Renal cortex interstitium (tissue), 11 donors: ENCODE measurements around the gene TET1. TPM values are rescaled to one million over a fixed set of nuclear protein-coding genes. Genes with fewer than 3 reads are reported as not detected.
"Not testable (repeated sequence)": the region's sequence is repeated elsewhere in the genome, so short reads cannot be mapped to it uniquely, and the experiment has no call there.

Experiments used
- DNase-seq, 11 donors: peaks; one replicate each; pipeline ENCODE4 v3.0.0-alpha.2; 2013; ENCODE audit warnings: low read depth in 9 of 11, low spot score in 4 of 11; ENCODE audit errors: extremely low read depth in 1 of 11
- polyA plus RNA-seq, 3 donors: library from polyadenylated mRNA; unstranded; fragments of 120-200 nt; gene quantifications; one replicate each; pipeline ENCODE4 v1.2.1, GENCODE V29; 2013; ENCODE audit not compliant: insufficient read length in 3 of 3

Gene TET1
- polyA plus RNA-seq, 3 donors: 11.0 to 11.6 (median 11.1) TPM

DNA sequence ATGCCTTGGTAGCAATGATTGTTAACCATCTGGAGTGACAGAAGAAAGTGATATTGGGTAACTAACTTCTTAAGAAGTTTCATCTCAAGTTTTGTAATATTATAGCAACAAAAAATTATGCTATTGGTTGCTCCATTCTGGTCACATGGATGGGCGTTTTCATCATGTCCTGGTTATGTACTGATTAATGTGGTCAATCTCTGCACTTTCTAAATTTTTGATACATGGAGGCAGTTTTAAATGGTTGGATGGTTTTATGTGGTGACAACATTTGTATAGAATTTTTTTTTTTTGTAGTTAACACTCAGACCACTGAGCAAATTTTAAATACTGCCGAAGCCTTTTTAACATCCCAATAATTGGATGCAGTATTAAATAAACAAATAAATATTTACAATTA is 105.7 kb downstream of the TET1 start:
- DNase-seq: no peak

DNA sequence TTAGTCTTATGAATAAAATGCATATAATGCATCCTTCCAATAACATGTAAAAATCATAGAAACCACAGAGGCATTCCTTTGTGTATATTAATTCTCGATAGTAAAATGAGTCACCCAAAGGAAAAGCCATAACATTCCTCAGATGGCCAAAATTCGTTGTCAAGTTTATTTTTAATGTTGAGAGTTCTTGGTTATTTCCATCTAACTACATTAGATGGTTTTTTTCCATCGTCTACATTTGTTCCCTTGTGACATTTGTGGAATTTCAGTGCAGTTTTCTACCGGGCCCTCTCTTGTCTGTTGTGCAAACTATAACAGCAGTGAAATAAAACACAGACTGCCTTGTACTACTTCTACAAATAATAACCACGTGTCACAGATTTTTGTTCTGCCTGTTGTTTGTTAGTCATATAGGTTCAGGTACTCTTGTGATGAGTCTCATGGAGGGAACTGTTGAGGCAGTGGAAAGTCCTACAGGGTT is 106.2 kb downstream of the TET1 start:
- DNase-seq: no peak

DNA sequence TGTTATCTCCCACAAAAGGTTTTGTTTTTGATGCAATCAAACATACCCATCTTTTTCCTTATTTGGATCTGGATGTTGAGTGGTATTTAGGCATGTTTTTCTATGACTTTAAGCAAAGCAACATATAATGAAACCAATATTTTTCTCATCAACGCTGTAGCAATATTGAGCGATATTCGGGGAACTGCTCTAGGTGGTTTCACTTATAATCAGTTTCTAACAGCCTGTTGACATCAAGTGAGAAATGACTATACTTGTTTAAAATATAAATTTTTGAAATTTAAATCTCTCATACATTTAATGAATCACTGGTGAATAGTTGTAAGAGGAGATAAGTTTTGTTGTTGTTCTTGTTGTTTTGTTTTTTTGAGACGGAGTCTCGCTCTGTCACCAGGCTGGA is 108.1 kb downstream of the TET1 start:
- DNase-seq: no peak

DNA sequence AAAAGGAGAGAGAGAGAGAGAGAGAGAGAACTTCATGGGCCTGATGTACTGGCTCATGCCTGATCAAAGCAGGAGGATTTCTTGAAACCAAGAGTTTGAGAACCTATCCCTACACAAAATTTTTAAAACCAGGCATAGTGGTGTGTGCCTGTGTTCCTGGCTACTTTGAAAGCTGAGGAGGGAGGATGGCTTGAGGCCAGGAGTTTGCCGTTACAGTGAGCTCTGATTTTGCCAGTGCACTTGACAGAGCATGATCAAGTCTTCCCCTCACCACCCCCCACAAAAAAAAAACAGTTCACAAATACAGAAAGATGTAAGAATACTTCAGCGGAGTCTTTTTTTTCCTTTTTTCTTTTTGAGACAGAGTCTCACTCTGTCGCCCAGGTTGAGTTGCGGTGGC is 108.8 kb downstream of the TET1 start:
- DNase-seq: no peak

DNA sequence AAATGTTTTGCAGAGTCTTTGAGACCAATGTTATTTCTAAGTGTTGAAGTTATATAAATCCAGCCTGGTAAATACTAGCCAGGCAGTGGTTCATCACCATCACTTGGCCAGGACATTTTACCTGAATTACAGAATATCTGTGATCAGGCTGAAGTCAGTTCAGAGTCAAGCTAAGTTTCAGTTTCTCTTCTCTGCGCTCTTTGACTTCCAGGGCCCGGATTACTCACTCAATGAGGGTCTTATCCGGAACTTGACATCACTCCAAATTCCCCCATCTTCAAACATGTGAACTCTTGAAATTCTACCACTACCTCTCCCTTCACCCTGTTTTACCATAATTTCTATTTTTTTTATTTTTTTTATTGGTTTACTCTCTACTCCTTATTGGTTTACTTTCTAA is 124.3 kb downstream of the TET1 start:
- DNase-seq: no peak

DNA sequence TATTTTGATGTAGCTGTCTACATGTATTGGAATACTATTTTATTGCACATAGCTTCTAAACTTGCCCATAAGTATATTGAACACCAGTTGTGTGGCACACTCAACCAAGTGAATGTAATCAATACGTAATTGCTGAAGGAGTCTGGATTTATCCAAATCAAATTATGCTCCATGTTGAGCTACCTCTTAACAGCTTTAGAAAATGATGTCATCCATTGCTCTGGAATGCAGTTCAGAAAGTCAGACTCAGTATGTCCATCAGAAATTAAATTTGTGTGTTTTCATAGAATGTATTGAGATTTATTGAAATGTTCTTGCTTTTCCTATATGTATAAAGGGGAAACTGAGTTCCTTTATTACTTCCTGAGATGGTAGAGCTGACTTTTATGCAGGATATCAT is 135.9 kb downstream of the TET1 start:
- no peak for DNase-seq

DNA sequence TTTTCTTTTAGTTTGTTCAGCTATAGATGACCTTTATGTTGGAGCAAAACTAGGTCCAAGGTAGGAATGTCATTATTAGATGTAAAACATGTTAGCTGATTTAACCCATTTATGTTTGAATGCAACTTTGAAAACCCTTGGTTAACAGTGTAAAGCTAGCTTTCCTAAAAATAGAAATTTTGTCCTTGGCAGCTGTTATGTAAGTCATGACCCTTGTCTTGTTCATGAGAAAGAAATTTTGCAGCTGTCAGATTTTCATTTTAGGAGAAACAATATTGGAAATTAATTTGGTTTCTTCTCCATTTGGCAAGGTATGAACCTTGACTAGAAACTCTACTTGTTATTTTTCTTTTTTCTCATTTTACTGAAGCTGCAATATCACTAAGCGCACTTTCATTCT is 137.0 kb downstream of the TET1 start:
- DNase-seq: no peak

DNA sequence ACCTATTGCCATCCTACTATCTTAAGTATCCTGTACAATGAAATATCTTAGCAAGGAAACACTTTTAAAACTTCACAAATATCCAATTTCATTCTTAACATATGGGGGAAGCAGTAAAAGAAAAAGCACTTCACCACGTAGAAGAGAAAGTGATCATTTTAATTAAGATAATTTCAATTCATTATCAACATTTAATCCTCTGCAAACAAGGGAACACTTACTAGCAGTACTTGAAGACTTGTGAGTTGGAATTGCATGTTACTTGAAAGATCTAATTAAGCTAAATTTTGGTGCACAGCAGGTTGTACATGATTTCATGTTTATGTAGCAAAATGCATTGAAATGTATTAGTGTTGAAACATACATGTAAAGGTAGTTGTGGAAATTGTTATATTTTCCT is 140.1 kb downstream of the TET1 start:
- DNase-seq: no peak

DNA sequence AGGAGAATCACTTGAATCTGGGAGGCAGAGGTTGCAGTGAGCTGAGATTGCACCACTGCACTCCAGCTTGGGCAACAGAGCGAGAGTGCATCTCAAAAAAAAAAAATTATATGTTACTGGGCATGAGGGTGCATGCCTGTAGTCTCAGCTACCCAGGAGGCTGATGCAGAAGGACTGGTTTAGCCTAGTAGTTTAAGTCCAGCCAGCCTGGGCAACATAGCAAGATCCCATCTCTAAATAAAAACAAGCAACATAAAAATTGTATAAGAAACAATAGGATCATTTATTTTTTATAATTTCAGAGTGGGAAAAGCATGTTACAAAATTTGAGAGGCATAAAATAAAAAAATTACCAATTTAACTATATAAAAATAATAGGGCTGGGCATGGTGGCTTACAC is 145.4 kb downstream of the TET1 start:
- DNase-seq: no peak

DNA sequence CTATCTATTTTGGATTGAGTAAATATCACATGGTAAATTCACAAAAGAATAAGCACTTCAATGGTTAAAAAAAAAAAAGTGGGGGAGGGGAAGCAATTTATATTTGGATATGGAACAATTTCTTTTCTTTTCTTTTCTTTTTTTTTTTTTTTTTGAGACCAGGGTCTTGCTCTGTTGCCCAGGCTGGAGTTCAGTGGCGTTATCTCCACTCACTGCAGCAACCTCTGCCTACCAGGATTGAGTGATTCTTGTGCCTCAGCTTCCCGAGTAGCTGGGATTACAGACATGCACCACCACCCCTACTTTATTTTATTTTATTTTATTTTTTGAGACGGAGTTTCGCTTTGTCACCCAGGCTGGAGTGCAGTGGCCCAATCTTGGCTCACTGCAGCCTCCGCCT is 148.8 kb downstream of the TET1 start:
- DNase-seq: not testable (repeated sequence)

DNA sequence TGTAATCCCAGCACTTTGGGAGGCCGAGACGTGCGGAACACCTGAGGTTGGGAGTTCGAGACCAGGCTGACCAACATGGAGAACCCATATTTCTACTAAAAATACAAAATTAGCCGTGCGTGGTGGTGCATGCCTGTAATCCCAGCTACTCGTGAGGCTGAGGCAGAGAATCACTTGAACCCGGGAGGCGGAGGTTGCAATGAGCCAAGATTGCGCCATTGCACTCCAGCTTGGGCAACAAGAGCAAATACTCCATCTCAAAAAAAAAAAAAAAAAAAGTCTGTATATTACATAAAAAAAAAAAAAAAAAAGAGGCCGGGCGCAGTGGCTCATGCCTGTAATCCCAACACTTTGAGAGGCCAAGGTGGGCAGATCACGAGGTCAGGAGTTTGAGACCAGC is 152.9 kb downstream of the TET1 start:
- DNase-seq: not testable (repeated sequence)

DNA sequence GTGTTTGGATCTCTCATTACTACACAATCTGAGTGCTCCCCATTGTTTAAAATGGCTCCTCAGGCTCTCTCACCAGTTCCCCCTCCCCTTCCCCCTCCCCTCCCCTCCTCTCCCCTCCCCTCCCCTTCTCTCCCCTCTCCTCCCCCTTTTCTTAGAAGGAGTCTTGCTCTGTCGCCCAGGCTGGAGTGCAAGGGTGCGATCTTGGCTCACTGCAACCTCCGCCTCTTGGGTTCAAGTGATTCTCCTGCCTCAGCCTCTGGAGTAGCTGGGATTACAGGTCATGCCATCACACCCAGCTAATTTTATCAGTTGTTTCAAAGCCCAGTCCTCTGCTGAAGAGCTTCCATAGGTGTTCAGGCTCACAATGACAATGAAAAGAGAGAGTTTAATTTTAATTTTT is 157.3 kb downstream of the TET1 start:
- DNase-seq: no peak

DNA sequence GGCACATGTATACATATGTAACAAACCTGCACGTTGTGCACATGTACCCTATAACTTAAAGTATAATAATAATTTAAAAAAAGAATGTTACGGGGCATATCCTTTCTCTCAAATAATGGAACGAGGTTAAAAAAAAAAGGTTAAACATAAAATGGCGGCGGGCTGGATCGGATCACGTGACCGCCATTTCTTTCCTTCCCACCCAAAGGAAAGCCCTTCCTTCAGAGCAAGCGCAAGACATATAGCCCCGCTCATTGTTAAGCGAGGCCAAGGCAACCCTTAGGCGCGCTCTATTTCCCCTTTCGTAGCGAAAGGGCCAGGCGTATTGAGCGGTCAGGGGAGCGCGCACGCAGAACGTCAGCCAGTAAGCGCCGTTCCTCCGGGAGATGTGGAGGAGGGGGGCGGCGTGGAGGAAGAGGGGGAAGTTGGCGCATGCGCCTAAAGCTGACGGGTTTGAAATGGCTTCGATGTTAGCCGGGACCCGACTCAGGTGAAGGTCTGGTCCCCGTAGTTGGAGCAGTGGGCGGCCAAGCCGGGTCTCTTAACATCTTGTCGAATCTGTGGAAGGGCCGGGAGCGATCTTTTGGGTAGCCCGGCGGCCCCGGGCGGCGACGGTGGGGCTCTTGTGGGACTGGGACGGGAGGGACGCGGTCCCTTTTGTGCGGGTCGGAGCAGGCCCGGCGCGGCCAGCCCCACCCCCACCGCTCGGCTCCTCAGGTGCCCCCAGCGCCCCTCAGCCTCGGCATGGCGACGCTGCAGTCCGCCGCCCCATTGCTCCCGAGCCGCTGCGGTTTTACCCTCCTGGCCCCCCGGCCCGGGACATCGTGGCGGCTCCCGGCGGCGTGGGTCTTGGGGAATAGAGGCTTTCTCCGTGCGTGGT is 160.9 kb downstream of the TET1 start, which contains the start of gene CCAR1:
Gene CCAR1 (plus strand): TSS at position 447 of the 880 bp plus-strand sequence. CDS start 1,266 bp downstream, outside the sequence.
- DNase-seq: peak; percentile 87 to 99 (median 97)

DNA sequence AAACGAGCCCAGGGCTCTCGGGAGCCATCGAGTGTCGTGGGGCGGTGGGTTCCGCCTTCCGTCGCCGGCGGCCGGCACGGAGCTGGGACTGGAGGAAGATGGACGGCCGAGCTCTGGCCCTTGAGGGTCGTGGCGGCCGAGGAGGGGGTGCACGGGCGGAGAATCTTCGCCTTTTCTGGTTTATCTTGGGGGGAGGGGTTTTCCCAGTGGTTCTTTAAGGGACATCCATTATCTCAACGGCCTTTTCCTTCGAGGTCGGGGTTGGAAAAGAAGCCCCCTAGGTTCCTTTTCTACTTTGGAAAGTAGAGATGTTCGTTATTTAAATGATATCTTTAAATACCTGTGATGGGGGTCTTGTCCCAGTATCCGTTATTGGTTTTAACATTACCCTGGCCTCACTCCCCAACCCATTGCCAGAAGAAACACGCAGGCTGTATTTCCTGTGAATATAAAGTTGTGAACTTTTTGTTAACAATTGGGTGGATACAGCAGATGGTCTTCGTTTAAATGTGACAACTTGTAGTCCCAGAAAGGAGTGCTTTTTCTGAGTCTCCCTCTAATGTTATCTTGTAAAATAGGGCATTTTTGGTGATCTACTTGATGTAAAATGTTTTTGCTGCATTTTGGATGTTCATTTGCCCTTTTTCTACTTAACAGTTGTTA is 161.7 kb downstream of the TET1 start:
- DNase-seq: peak in 6 of 11 donors; percentile 8 to 32 (median 17)

DNA sequence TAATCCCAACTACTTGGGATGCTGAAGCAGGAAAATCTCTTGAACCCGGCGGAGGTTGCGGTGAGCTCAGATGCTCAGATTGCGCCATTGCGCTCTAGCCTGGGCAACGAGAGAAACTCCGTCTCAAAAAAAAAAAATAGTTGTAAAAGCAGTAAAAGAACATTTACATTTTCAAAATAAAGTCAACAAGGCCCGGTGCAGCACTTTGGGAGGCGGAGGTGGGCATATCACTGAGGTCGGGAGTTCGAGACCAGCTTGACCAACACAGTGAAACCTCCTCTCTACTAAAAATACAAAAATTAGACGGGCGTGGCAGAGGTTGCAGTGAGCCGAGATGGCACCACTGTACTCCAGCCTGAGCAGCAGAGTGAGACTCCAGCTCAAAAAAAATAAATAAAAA is 164.9 kb downstream of the TET1 start:
- DNase-seq: no peak

DNA sequence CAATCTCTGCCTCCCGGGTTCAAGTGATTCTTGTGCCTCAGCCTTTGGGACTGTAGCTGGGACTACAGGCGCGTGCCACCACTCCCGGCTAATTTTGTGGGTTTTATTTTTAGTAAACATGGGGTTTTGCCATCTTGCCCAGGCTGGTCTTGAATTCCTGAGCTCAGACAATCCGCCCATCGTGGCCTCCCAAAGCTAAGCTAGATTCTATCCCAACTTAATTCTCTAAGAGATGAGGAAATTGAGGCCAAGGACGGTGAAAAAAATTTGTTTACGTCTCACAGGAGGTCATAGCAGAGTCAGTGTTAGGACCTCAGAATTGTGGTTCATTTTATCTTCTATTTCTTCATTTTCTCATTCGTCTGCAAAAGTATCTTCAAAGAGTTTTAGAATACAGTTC is 167.0 kb downstream of the TET1 start:
- no peak for DNase-seq

DNA sequence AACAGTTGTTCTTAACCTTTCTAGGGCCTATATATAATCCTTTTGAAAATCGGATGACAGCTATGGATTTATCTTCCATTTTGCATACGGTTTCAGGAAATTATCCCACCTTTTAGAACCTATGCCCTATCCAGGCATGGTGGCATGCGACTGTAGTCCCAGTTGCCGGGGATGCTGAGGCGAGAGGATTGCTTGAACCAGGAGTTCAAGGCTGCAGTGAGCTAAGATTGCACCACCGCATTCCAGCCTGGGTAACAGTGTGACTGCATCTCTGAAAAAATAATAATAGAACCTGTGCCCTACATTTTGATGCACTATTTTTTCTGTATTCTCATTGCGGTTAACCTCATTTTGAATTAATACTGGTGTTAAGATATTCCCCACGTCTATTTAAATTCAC is 172.5 kb downstream of the TET1 start:
- DNase-seq: no peak

DNA sequence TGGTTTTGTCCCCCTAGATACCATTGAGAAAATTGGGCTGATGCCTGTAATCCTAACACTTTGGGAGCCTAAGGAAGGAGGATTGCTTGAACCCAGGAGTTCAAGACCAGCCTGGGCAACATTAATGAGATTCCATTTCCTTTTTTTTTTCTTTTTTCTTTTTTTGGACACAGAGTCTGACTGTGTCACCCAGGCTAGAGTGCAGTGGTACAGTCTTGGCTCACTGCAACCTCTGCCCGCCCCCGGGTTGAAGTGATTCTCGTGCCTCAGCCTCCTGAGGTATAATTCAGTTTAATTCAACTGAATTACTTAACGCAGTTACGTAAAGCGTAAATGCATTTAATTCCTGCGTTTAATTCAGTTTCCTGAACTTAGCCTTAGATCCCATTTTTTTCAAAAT is 174.2 kb downstream of the TET1 start:
- no peak for DNase-seq

DNA sequence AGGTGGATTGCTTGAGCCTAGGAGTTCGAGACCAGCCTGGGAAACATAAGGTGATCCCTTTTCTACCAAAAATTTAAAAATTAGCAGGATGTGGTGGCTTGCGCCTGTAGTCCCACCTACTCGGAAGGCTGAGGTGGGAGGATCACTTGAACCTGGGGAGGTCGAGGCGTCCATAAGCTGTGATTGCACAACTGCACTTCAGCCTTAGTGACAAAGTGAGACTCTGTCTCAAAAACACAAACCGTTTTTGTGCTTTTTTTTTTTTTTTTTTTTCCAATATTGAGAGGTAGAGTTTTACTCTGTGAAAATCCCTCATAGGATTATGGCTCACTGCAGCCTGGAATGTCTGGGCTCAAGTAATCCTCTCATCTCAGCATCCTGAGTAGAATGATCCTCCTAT is 175.0 kb downstream of the TET1 start:
- no peak for DNase-seq

DNA sequence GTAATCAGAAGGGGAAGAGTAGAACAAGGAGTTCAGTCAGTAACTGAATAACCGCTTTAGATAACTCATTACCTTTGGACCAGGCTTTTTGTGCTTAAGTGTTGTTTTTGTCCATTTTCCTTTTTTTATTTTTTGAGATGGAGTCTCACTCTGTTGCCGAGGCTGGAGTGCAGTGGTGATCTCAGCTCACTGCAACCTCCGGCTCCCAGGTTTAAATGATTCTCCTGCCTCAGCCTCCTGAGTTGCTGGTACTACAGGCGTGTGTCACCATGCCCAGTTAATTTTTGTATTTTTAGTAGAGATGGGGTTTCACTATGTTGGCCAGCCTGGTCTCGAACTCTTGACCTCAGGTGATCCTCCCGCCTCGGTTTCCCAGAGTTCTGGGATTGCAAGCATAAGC is 175.6 kb downstream of the TET1 start:
- DNase-seq: not testable (repeated sequence)
